Lung (tissue), 12 donors: ENCODE measurements around the gene GFRA1. TPM values are rescaled to one million over a fixed set of nuclear protein-coding genes. Genes with fewer than 3 reads are reported as not detected.
A peak's percentile ranks its signal among the peaks of the same experiment; 100 is the strongest.
"Not testable (repeated sequence)": the region's sequence is repeated elsewhere in the genome, so short reads cannot be mapped to it uniquely, and the experiment has no call there.

Source experiments
- ATAC-seq: fragments of 200-7000 bp; cut with Tn5 transposase; one replicate; pipeline ENCODE4 v1.9.1; 2020; ENCODE audit warnings: moderate number of reproducible peaks; ENCODE audit not compliant: insufficient read depth, low FRiP score
- DNase-seq, 3 donors: peaks; one replicate each; pipeline ENCODE4 v3.0.0-alpha.2; 2013 to 2017
- H3K27ac ChIP-seq, 2 donors: one replicate each; pipeline ENCODE4 v1.5.1; 2013; ENCODE audit warnings: mild to moderate bottlenecking in 2 of 2, moderate library complexity in 2 of 2, control low read depth in 1 of 2, inconsistent platforms in 1 of 2, low read depth in 1 of 2, low read length in 1 of 2
- H3K27me3 ChIP-seq, 3 donors: one replicate each; pipeline ENCODE4 v1.5.1; 2013; ENCODE audit warnings: low read length in 2 of 3; ENCODE audit not compliant: control insufficient read depth in 3 of 3, insufficient read depth in 3 of 3
- H3K36me3 ChIP-seq, 4 donors: one replicate each; pipeline ENCODE4 v1.5.1; 2013; ENCODE audit warnings: low read length in 4 of 4, mild to moderate bottlenecking in 1 of 4, moderate library complexity in 1 of 4; ENCODE audit not compliant: control insufficient read depth in 4 of 4, insufficient read depth in 4 of 4
- H3K4me1 ChIP-seq, 5 donors: one replicate each; pipeline ENCODE4 v1.5.1; 2013; ENCODE audit warnings: low read length in 5 of 5, mild to moderate bottlenecking in 2 of 5, moderate library complexity in 1 of 5; ENCODE audit not compliant: control insufficient read depth in 5 of 5, insufficient read depth in 5 of 5
- H3K4me3 ChIP-seq: one replicate; pipeline ENCODE4 v1.5.1; 2013; ENCODE audit warnings: mild to moderate bottlenecking, control low read depth, moderate library complexity
- H3K9ac ChIP-seq, 2 donors: one replicate each; pipeline ENCODE4 v1.5.1; 2013; ENCODE audit warnings: low read length in 2 of 2, control low read depth in 1 of 2; ENCODE audit not compliant: insufficient read depth in 1 of 2
- H3K9me3 ChIP-seq, 4 donors: one replicate each; pipeline ENCODE4 v1.5.1; 2013; ENCODE audit warnings: low read length in 3 of 4, mild to moderate bottlenecking in 1 of 4, moderate library complexity in 1 of 4; ENCODE audit not compliant: control insufficient read depth in 4 of 4, insufficient read depth in 3 of 4
- WGBS, 2 donors: extraction: QIAGEN DNeasy Blood & Tissue Kit; methylation state at CpG; one replicate each; pipeline ENCODE4 v1.1.7; 2013; 5-methylcytosine and 5-hydroxymethylcytosine counted together
- polyA plus RNA-seq, 2 donors: library from polyadenylated mRNA; stranded (reverse); fragments of 200-250 nt; gene quantifications; one replicate each; pipeline ENCODE4 v1.2.1, GENCODE V29; 2013
- total RNA-seq, 2 donors: library from RNA; depleted of rRNA in 1 of 2; stranded (reverse); fragments of >200 nt in 1 of 2; gene quantifications; one replicate each; pipeline ENCODE4 v1.2.1, GENCODE V29; 2014 to 2021
- TF ChIP-seq, protein P1 (sequence below): IDR thresholded peaks from 2 replicates; pipeline ENCODE4 v1.5.1; 2012; ENCODE audit warnings: mild to moderate bottlenecking; ENCODE audit errors: control extremely low read depth, extremely low read depth
- donor health status: control.
- donor health status: control.
- donor health status: Bipolar disorder and iron deficiency.
- donor health status: healthy.
- donor health status: DM: yes; HTN: yes; CAD: no.

Gene GFRA1
- total and polyA plus RNA-seq, 4 donors = 0.51 to 30.4 (median 1.4) TPM

DNA sequence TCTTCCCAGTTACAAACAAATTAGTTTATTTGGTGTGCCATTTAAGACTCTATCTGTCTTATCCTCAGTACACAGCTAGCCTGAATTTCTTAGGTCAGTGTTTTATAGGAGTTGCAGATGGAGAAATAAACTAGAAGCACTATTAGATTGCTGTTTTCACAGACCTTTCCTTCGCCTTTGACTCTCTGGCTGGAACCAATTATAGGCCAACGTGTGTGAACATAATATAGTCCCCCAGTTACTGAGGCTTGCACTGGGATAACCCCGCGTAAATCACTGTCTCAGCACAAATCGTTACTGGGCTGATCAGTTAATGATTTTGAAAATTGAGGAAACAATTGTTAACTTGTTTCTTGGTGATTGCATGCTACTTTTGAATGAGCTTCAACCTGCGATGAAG, 233.4 kb downstream of the GFRA1 start:
- ATAC-seq (no peak), DNase-seq (no peak)
- H3K9me3 ChIP-seq = no peaks in the 10 kb centered on the region
- no peaks in the 10 kb centered on the region for H3K27me3 ChIP-seq
- H3K4me1 ChIP-seq = peaks cover 0 to 7% (median 0%) of the 10 kb centered on the region in 5 donors
- TF ChIP-seq, protein P1, sequence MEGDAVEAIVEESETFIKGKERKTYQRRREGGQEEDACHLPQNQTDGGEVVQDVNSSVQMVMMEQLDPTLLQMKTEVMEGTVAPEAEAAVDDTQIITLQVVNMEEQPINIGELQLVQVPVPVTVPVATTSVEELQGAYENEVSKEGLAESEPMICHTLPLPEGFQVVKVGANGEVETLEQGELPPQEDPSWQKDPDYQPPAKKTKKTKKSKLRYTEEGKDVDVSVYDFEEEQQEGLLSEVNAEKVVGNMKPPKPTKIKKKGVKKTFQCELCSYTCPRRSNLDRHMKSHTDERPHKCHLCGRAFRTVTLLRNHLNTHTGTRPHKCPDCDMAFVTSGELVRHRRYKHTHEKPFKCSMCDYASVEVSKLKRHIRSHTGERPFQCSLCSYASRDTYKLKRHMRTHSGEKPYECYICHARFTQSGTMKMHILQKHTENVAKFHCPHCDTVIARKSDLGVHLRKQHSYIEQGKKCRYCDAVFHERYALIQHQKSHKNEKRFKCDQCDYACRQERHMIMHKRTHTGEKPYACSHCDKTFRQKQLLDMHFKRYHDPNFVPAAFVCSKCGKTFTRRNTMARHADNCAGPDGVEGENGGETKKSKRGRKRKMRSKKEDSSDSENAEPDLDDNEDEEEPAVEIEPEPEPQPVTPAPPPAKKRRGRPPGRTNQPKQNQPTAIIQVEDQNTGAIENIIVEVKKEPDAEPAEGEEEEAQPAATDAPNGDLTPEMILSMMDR = no peak
- H3K36me3 ChIP-seq = no peaks in the 10 kb centered on the region
- no peak overlapping the region for H3K27ac ChIP-seq
- WGBS, 2 donors = 93 to 95% methylated on average over 6 of the region's 6 CpGs
- no peak overlapping the region for H3K4me3 ChIP-seq
- no peak overlapping the region for H3K9ac ChIP-seq

DNA sequence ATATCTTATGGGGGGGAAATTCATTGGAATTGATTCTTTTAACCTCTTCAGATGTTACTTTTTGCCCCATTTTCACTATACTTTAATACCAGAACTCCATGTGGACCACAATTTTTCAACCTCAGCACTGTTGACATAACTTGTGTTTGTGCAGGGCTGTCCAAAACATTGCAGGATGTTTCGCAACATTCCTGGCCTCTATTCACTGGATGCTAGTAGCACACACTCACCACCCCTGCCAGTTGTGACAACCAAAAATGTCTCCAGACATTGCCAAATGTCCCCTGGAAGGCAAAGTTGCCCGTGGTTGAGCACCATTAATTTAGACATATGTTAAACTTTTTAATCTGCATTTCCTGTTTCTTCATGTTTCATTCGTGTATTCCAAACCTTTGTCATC, 234.7 kb downstream of the GFRA1 start:
- peaks cover 0 to 5% (median 0%) of the 10 kb centered on the region in 4 donors for H3K9me3 ChIP-seq
- ATAC-seq (peak; percentile 34), DNase-seq (peak; percentile 78 to 96 (median 89))
- TF ChIP-seq, protein P1 = no peak
- H3K27me3 ChIP-seq = no peaks in the 10 kb centered on the region
- H3K27ac ChIP-seq = no peak overlapping the region
- no peaks in the 10 kb centered on the region for H3K36me3 ChIP-seq
- no peak overlapping the region for H3K9ac ChIP-seq
- WGBS, 2 donors = 39 to 41% methylated on average over 3 of the region's 3 CpGs
- H3K4me3 ChIP-seq = no peak overlapping the region
- peaks cover 0 to 7% (median 0%) of the 10 kb centered on the region in 5 donors for H3K4me1 ChIP-seq

DNA sequence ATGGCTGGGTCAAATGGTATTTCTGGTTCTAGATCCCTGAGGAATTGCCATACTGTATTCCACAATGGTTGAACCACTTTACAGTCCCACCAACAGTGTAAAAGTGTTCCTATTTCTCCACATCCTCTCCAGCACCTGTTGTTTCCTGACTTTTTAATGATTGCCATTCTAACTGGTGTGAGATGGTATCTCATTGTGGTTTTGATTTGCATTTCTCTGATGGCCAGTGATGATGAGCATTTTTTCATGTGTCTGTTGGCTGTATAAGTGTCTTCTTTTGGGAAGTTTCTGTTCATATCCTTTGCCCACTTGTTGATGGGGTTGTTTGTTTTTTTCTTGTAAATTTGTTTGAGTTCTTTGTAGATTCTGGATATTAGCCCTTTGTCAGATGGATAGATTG, 237.6 kb downstream of the GFRA1 start:
- H3K4me1 ChIP-seq, H3K27me3 ChIP-seq, H3K36me3 ChIP-seq, H3K27ac ChIP-seq, ATAC-seq, H3K4me3 ChIP-seq, DNase-seq, H3K9me3 ChIP-seq, H3K9ac ChIP-seq: not testable (repeated sequence)

DNA sequence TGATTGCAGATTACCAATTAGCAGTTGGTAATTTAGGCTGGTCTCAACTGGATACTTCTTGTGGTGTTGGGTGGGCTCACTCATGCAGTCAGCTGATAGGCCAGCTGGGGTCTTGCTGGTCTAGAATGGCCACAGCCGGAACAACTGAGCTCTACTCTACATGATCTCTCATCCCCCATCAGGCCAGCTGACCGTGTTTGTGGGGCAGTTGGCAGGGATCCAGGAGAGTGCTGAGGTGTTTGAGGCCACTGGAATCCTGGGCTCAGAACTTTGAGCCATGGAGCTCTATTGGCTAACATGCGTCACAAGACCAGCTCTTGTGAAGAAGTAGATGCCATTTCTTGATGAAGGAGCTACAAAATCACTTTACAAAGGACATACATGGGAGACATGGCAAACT, 242.4 kb downstream of the GFRA1 start:
- H3K4me3 ChIP-seq = no peak overlapping the region
- H3K4me1 ChIP-seq = no peaks in the 10 kb centered on the region
- no peak overlapping the region for H3K9ac ChIP-seq
- ATAC-seq = no peak
- no peaks in the 10 kb centered on the region for H3K36me3 ChIP-seq
- H3K9me3 ChIP-seq = peaks cover 0 to 5% (median 1%) of the 10 kb centered on the region in 4 donors
- TF ChIP-seq, protein P1 = no peak
- no peaks in the 10 kb centered on the region for H3K27me3 ChIP-seq
- no peak overlapping the region for H3K27ac ChIP-seq
- 68 to 76% methylated on average over 3 of the region's 3 CpGs for WGBS, 2 donors
- DNase-seq = no peak
